Spinal cord (tissue), 10 donors: ENCODE measurements around the gene RPRML. TPM values are rescaled to one million over a fixed set of nuclear protein-coding genes. Genes with fewer than 3 reads are reported as not detected.
"Not testable (repeated sequence)": the region's sequence is repeated elsewhere in the genome, so short reads cannot be mapped to it uniquely, and the experiment has no call there.

Experiments
- DNase-seq, 6 donors: peaks; one replicate each; pipeline versions ENCODE4 v3.0.0 to v3.0.0-alpha.2; 2013 to 2015; ENCODE audit warnings: low spot score in 6 of 6, low read depth in 4 of 6
- H3K27ac ChIP-seq: one replicate; pipeline ENCODE4 v1.5.1; 2013; ENCODE audit warnings: low read depth, low read length, control low read depth
- H3K27me3 ChIP-seq: one replicate; pipeline ENCODE4 v1.6.1; 2013; ENCODE audit warnings: low read length; ENCODE audit not compliant: control insufficient read depth, insufficient read depth
- H3K36me3 ChIP-seq: one replicate; pipeline ENCODE4 v1.6.1; 2013; ENCODE audit warnings: low read length; ENCODE audit not compliant: control insufficient read depth, insufficient read depth
- H3K4me1 ChIP-seq: one replicate; pipeline ENCODE4 v1.6.1; 2013; ENCODE audit warnings: low read length; ENCODE audit not compliant: control insufficient read depth, insufficient read depth
- H3K4me3 ChIP-seq: one replicate; pipeline ENCODE4 v1.5.1; 2013; ENCODE audit warnings: low read depth, low read length, control low read depth
- H3K9me3 ChIP-seq: one replicate; pipeline ENCODE4 v1.6.1; 2013; ENCODE audit warnings: low read length; ENCODE audit not compliant: control insufficient read depth, insufficient read depth
- WGBS: methylation state at CpG from one replicate; pipeline ENCODE4 v1.1.5; 2013; ENCODE audit warnings: missing lambda C conversion rate; ENCODE audit not compliant: insufficient coverage; 5-methylcytosine and 5-hydroxymethylcytosine counted together
- polyA plus RNA-seq, 2 donors: library from polyadenylated mRNA; unstranded; fragments of 120-200 nt; gene quantifications; one replicate each; pipeline ENCODE4 v1.2.1, GENCODE V29; 2013; ENCODE audit not compliant: insufficient read length in 2 of 2
- total RNA-seq, 2 donors: library from RNA; depleted of rRNA in 1 of 2; stranded (reverse); fragments of 120-200 nt in 1 of 2; fragments of >200 nt in 1 of 2; gene quantifications; one replicate each; pipeline versions ENCODE4 v1.2.3 to v1.2.4, GENCODE V29; 2013 to 2014
- donor health status: healthy.

Gene RPRML
- total and polyA plus RNA-seq, 4 donors, result 0.40 to 0.71 (median 0.51) TPM

- no peaks in the 10 kb centered on the region for H3K4me1 ChIP-seq
- H3K4me3 ChIP-seq, result no peak overlapping the region
- peak in 1 of 6 donors; percentile 61 for DNase-seq
- H3K36me3 ChIP-seq, result no peaks in the 10 kb centered on the region
- H3K9me3 ChIP-seq, result no peaks in the 10 kb centered on the region
- no peaks in the 10 kb centered on the region for H3K27me3 ChIP-seq
- H3K27ac ChIP-seq, result no peak overlapping the region
- WGBS, result 55% methylated on average over 7 of the region's 9 CpGs
These were observed 14.5 kb downstream of the RPRML start for GRCh38 chr17:46964315-46965265.

DNA sequence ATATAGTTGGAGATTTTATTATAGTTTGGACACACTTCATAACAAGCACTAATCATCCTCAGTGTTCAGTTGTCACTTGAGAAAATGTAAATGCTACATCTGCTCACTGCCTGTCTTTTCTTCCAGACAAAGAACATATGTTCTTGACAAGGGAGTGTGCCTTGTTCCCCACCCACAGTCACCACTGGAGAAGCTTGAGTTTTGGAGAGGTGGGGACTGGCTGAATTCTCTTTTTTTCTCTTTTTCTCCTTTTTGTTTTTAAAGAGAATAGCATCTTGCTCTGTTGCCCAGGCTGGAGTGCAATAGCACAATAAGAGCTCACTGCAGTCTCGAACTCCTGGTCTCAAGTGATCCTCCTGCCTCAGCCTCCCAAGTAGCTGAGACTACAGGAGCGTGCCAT, 15.5 kb downstream of the RPRML start:
- Histone ChIP-seq H3K27ac (no peak overlapping the region), H3K4me3 (no peak overlapping the region), H3K36me3 (no peaks in the 10 kb centered on the region), H3K4me1 (peaks cover under 1% of the 10 kb centered on the region), H3K9me3 (no peaks in the 10 kb centered on the region), H3K27me3 (no peaks in the 10 kb centered on the region)
- DNase-seq, result no peak
- no CpG with 5 or more reads among the region's 2 CpGs for WGBS

DNA sequence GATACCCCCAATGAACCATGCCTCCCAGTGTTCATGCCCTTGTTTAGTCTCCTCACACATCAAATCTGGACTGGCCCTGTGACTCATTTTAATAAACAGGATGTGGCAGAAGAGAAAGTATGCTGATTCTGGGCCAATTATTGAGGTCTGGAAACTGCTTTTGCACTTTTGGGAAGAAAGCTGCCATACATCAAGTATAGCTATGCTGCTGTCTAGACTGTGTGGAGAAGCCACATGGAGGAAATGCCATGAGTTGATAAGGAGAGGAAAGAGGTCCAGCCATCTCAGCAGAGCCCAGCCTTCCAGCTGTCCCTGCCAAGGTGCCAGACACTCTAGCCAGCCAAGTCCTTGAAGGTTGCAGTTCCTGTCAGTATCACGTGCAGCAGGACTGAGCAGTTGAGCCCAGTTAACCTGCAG, 16.7 kb downstream of the RPRML start:
- Histone ChIP-seq H3K27ac (no peak overlapping the region), H3K36me3 (no peaks in the 10 kb centered on the region), H3K4me3 (no peak overlapping the region), H3K4me1 (peaks cover 9% of the 10 kb centered on the region), H3K27me3 (no peaks in the 10 kb centered on the region), H3K9me3 (no peaks in the 10 kb centered on the region)
- no peak for DNase-seq
- WGBS, result no CpG with 5 or more reads among the region's 1 CpG

DNA sequence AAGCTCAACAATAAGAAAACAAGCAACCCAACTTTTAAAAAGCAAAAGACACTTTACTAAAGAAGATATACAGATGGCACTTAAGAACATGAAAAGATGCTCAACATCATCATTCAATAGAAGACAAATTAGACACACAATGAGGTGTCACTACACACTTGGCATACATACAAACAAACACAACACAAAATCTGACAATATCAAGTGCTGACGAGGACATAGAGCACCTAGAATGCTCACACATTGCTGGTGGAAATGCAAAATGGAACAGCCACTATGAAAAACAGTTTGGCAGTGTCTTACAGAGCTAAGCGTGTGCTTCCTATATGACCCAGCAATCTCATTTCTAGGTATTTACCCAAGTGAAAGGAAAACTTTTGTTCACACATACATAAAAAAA, 18.9 kb downstream of the RPRML start:
- no peaks in the 10 kb centered on the region for H3K27me3 ChIP-seq
- no peak overlapping the region for H3K4me3 ChIP-seq
- WGBS, result 36% methylated on average over 2 of the region's 2 CpGs
- no peak for DNase-seq
- H3K4me1 ChIP-seq, result peaks cover 9% of the 10 kb centered on the region
- no peaks in the 10 kb centered on the region for H3K36me3 ChIP-seq
- H3K27ac ChIP-seq, result no peak overlapping the region
- no peaks in the 10 kb centered on the region for H3K9me3 ChIP-seq

DNA sequence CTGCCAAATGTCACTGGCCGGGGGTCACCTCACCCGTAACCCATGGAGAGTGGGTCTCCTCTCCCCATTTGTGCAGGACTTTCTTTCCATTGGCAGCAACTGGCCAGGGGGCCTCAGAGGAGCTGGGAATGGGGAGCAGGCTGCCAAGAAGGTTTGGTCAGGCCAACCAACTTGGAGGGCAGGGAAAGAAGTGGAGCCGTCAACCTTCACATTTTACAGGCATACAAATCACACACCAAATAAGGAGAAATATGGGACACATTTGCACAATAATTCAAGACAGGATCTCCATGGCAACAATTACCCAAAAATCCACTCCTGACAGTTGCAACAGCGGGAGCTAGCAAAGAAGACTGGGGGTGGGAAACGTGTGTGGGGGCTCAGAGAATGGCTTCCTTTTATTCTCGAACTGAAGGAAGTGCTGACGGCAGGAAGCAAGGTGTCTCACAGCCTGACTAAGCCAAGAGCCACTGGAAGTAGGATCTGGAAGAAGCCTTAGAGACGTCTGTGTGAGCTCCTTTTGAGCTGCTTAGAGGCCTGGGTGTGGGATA, 20.9 kb downstream of the RPRML start:
- no peaks in the 10 kb centered on the region for H3K27me3 ChIP-seq
- no peaks in the 10 kb centered on the region for H3K36me3 ChIP-seq
- peak in 2 of 6 donors; percentile 36 to 57 for DNase-seq
- no peak overlapping the region for H3K27ac ChIP-seq
- H3K4me1 ChIP-seq, result peaks cover 9% of the 10 kb centered on the region
- H3K9me3 ChIP-seq, result no peaks in the 10 kb centered on the region
- WGBS, result 31% methylated on average over 7 of the region's 8 CpGs
- H3K4me3 ChIP-seq, result no peak overlapping the region

DNA sequence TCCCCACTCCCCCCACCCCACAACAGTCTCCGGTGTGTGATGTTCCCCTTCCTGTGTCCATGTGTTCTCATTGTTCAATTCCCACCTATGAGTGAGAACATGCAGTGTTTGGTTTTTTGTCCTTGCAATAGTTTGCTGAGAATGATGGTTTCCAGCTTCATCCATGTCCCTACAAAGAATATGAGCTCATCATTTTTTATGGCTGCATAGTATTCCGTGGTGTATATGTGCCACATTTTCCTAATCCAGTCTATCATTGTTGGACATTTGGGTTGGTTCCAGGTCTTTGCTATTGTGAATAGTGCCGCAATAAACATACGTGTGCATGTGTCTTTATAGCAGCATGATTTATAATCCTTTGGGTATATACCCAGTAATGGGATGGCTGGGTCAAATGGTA, 25.9 kb downstream of the RPRML start:
- peaks cover 19% of the 10 kb centered on the region for H3K4me1 ChIP-seq
- not testable (repeated sequence) for H3K27me3 ChIP-seq, H3K4me3 ChIP-seq, H3K27ac ChIP-seq, DNase-seq, H3K9me3 ChIP-seq, H3K36me3 ChIP-seq
- WGBS, result no CpG with 5 or more reads among the region's 4 CpGs

DNA sequence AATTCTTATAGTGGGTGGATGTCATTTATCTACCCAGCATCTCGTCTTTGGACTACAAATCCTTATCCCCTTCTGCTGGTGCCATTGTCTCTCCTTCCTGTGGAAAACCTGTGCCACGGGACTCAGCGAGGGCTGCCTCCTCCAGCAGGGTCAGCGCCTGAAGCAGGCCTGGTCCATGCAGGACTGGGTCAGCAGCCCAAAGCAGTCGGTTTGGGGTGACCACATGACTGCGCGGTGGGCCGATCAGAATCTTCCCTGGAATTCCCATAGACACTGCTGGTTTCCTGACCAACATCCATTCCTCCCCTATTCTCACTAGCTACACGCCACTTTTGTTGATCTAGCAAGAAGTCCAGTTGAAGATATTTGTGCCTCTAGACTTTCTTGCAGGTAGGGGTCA, 26.9 kb downstream of the RPRML start:
- Histone ChIP-seq H3K4me3 (no peak overlapping the region), H3K27me3 (no peaks in the 10 kb centered on the region), H3K27ac (no peak overlapping the region), H3K9me3 (no peaks in the 10 kb centered on the region), H3K36me3 (peaks cover 3% of the 10 kb centered on the region), H3K4me1 (peaks cover 14% of the 10 kb centered on the region)
- DNase-seq, result no peak
- WGBS, result 90% methylated on average over 5 of the region's 9 CpGs

DNA sequence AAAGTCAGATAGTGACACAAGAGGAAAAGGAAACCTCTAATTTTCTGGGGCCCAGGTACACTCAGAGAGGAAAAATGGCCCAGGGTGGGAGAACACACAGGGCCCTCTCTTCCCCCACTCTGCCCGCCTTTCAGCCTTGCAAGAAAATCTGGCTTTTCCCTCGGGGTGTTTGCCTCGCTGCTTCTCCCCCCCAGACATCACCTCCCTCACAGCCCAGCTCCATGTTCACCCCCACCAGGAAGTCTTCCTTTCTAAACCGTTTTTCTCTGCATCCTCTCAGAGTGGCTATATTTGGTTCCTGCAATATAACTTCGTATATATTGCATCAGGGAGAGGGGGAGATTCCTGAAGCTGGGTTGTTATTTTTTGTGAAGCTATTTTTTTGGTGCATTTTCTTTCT, 27.3 kb downstream of the RPRML start:
- no peaks in the 10 kb centered on the region for H3K9me3 ChIP-seq
- H3K36me3 ChIP-seq, result peaks cover 3% of the 10 kb centered on the region
- 74% methylated on average over 3 of the region's 5 CpGs for WGBS
- H3K27ac ChIP-seq, result no peak overlapping the region
- no peak for DNase-seq
- no peaks in the 10 kb centered on the region for H3K27me3 ChIP-seq
- H3K4me1 ChIP-seq, result peaks cover 14% of the 10 kb centered on the region
- H3K4me3 ChIP-seq, result no peak overlapping the region

GRCh38 chr17:46950997-46951621, 27.9 kb downstream of the RPRML start:
- no peak overlapping the region for H3K27ac ChIP-seq
- peaks cover 14% of the 10 kb centered on the region for H3K4me1 ChIP-seq
- H3K27me3 ChIP-seq, result no peaks in the 10 kb centered on the region
- H3K4me3 ChIP-seq, result no peak overlapping the region
- WGBS, result 44% methylated on average over 16 of the region's 16 CpGs
- DNase-seq, result peak in 3 of 6 donors; percentile 22 to 69 (median 61)
- H3K9me3 ChIP-seq, result no peaks in the 10 kb centered on the region
- H3K36me3 ChIP-seq, result peaks cover 3% of the 10 kb centered on the region
